ENCODE data around the gene MOSMO.

The MOSMO gene

DNA sequence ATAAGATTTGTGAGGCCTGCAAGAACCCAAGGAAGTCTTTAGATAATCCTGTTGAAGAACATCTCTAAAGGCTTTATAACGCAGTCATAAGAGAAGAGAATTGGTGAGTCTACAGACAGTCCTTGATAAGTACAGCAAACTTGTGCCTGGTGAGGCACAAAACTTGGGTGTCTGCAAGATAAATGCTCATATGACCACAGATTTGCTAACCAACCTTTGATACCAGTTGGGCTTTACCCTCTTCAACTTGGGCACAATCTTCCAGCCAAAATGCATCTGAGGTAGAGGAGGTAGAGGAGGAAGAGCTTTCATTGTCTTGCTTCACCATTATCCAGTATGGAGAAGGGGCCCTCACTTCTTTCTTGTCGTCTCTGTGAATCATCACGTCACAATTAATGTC, 23.8 kb upstream of the MOSMO start:
- no peak for DNase-seq (ENCODE audit: low read depth in 1 of 2, low spot score in 1 of 2)
- Histone ChIP-seq H3K27ac (replicated peaks) (no peak overlapping the region), H3K27me3 (ENCODE audit: insufficient read depth, poor library complexity, severe bottlenecking) (no peaks in the 10 kb centered on the region), H3K4me3 (replicated peaks; ENCODE audit: insufficient read depth, low read length) (no peak overlapping the region)
- TF ChIP-seq GABPA (IDR thresholded peaks at IDR 0.05; ENCODE audit: low read depth) (no peak), SPI1 (IDR thresholded peaks at IDR 0.05; ENCODE audit: borderline replicate concordance, low read depth) (no peak), POLR2AphosphoS5 (IDR thresholded peaks at IDR 0.05; ENCODE audit: low read depth) (no peak)
- TF ChIP-seq, protein P1, sequence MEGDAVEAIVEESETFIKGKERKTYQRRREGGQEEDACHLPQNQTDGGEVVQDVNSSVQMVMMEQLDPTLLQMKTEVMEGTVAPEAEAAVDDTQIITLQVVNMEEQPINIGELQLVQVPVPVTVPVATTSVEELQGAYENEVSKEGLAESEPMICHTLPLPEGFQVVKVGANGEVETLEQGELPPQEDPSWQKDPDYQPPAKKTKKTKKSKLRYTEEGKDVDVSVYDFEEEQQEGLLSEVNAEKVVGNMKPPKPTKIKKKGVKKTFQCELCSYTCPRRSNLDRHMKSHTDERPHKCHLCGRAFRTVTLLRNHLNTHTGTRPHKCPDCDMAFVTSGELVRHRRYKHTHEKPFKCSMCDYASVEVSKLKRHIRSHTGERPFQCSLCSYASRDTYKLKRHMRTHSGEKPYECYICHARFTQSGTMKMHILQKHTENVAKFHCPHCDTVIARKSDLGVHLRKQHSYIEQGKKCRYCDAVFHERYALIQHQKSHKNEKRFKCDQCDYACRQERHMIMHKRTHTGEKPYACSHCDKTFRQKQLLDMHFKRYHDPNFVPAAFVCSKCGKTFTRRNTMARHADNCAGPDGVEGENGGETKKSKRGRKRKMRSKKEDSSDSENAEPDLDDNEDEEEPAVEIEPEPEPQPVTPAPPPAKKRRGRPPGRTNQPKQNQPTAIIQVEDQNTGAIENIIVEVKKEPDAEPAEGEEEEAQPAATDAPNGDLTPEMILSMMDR (IDR thresholded peaks at IDR 0.05; ENCODE audit: insufficient read depth, low read length) = no peak
- TF ChIP-seq, protein P2, sequence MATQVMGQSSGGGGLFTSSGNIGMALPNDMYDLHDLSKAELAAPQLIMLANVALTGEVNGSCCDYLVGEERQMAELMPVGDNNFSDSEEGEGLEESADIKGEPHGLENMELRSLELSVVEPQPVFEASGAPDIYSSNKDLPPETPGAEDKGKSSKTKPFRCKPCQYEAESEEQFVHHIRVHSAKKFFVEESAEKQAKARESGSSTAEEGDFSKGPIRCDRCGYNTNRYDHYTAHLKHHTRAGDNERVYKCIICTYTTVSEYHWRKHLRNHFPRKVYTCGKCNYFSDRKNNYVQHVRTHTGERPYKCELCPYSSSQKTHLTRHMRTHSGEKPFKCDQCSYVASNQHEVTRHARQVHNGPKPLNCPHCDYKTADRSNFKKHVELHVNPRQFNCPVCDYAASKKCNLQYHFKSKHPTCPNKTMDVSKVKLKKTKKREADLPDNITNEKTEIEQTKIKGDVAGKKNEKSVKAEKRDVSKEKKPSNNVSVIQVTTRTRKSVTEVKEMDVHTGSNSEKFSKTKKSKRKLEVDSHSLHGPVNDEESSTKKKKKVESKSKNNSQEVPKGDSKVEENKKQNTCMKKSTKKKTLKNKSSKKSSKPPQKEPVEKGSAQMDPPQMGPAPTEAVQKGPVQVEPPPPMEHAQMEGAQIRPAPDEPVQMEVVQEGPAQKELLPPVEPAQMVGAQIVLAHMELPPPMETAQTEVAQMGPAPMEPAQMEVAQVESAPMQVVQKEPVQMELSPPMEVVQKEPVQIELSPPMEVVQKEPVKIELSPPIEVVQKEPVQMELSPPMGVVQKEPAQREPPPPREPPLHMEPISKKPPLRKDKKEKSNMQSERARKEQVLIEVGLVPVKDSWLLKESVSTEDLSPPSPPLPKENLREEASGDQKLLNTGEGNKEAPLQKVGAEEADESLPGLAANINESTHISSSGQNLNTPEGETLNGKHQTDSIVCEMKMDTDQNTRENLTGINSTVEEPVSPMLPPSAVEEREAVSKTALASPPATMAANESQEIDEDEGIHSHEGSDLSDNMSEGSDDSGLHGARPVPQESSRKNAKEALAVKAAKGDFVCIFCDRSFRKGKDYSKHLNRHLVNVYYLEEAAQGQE (IDR thresholded peaks at IDR 0.05; ENCODE audit: insufficient replicate concordance, low read depth) = no peak

GRCh38 chr16:21985524-21985923, 22.4 kb upstream of the MOSMO start:
- H3K27ac ChIP-seq (replicated peaks) = no peak overlapping the region
- H3K27me3 ChIP-seq (ENCODE audit: insufficient read depth, poor library complexity, severe bottlenecking) = no peaks in the 10 kb centered on the region
- H3K4me3 ChIP-seq (replicated peaks; ENCODE audit: insufficient read depth, low read length) = no peak overlapping the region
- no peak for DNase-seq (ENCODE audit: low read depth in 1 of 2, low spot score in 1 of 2)
- TF ChIP-seq, protein P2 (IDR thresholded peaks at IDR 0.05; ENCODE audit: insufficient replicate concordance, low read depth) = no peak
- TF ChIP-seq POLR2AphosphoS5 (IDR thresholded peaks at IDR 0.05; ENCODE audit: low read depth) (no peak), GABPA (IDR thresholded peaks at IDR 0.05; ENCODE audit: low read depth) (no peak)
- TF ChIP-seq, protein P1 (IDR thresholded peaks at IDR 0.05; ENCODE audit: insufficient read depth, low read length) = no peak

DNA sequence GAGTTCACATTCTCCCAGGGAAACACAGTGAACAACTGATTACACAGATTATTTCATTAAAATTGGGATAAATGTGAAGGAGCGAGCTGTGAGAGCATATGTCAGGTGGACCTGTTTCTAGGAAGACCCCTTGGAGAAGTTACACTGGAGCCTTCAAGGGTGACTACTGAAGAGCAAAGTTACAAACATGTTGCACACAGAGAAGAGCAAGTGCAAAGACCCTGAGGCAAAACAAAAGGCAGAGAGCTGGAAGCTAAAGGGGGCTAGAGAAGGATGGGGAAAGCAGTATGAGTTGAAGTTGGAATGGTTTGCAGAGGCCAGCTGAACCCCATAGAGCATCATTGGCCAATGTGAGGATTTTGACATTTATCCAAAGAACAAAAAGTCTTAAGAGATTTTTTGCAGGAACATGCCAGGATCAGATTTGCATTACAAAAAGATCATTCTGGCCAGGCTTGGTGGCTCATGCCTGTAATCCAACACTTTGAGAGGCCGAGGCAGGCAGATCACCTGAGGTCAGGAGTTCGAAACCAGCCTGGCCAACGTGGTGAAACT, 21.1 kb upstream of the MOSMO start:
- no peaks in the 10 kb centered on the region for H3K27me3 ChIP-seq (ENCODE audit: insufficient read depth, poor library complexity, severe bottlenecking)
- no peak for DNase-seq (ENCODE audit: low read depth in 1 of 2, low spot score in 1 of 2)
- TF ChIP-seq, protein P1 (IDR thresholded peaks at IDR 0.05; ENCODE audit: insufficient read depth, low read length) = no peak
- no peak for TF ChIP-seq POLR2AphosphoS5 (IDR thresholded peaks at IDR 0.05; ENCODE audit: low read depth)
- no peak for TF ChIP-seq GABPA (IDR thresholded peaks at IDR 0.05; ENCODE audit: low read depth)
- TF ChIP-seq, protein P2 (IDR thresholded peaks at IDR 0.05; ENCODE audit: insufficient replicate concordance, low read depth) = no peak
- no peak for TF ChIP-seq SPI1 (IDR thresholded peaks at IDR 0.05; ENCODE audit: borderline replicate concordance, low read depth)
- no peak overlapping the region for H3K27ac ChIP-seq (replicated peaks)
- no peak overlapping the region for H3K4me3 ChIP-seq (replicated peaks; ENCODE audit: insufficient read depth, low read length)

Measured in HL-60 (cell line).